Natural killer cell treated with Interleukin-12 subunit alpha and Interleukin-12 subunit beta and Interleukin-15 and Interleukin-18, amount 100 ng/mL, for 72 hours (primary cell): Measurements from ENCODE around the gene KCTD1. TPM values are rescaled to one million over a fixed set of nuclear protein-coding genes. Genes with fewer than 3 reads are reported as not detected.

Source experiments
- ATAC-seq, 2 donors: fragments of 150-1000 bp; cut with Tn5 transposase in 1 of 2; sonication (Bioruptor Pico), chemical (Tn5 transposase) in 1 of 2; 2 replicates each; pipeline ENCODE4 v1.10.0; 2021
- DNase-seq: peaks from one replicate; pipeline ENCODE4 v3.0.0; 2022; ENCODE audit warnings: low spot score
- H3K27ac Mint-ChIP-seq, 2 donors: 1 replicate in 1 of 2; 2 replicates in 1 of 2; pipeline ENCODE4 v1.8.0; 2022; ENCODE audit warnings: mixed read lengths in 2 of 2, mild to moderate bottlenecking in 1 of 2, moderate library complexity in 1 of 2
- H3K27me3 Mint-ChIP-seq, 2 donors: 1 replicate in 1 of 2; 2 replicates in 1 of 2; pipeline ENCODE4 v1.8.0; 2022; ENCODE audit warnings: mixed read lengths in 2 of 2
- H3K36me3 Mint-ChIP-seq: one replicate; pipeline ENCODE4 v1.8.0; 2022; ENCODE audit warnings: mixed read lengths
- H3K4me1 Mint-ChIP-seq, 2 donors: 1 replicate in 1 of 2; 2 replicates in 1 of 2; pipeline ENCODE4 v1.8.0; 2022; ENCODE audit warnings: low read depth in 2 of 2, mixed read lengths in 2 of 2, mild to moderate bottlenecking in 1 of 2
- H3K4me3 Mint-ChIP-seq: one replicate; pipeline ENCODE4 v1.8.0; 2022; ENCODE audit warnings: mixed read lengths
- H3K9me3 Mint-ChIP-seq: 2 replicates; pipeline ENCODE4 v1.8.0; 2022; ENCODE audit warnings: mixed read lengths
- total RNA-seq, 2 donors: library from RNA; stranded (reverse); gene quantifications; one replicate each; pipeline ENCODE4 v1.2.3, GENCODE V29; 2022

Gene KCTD1
- total RNA-seq, 2 donors from 2014 or later, result 4.0 to 4.5 TPM

- no peak for DNase-seq
- no peaks in the 10 kb centered on the region for H3K36me3 Mint-ChIP-seq
- H3K4me1 Mint-ChIP-seq, result no peaks in the 10 kb centered on the region
- no peak for ATAC-seq
- H3K27me3 Mint-ChIP-seq, result no peaks in the 10 kb centered on the region
- H3K9me3 Mint-ChIP-seq, result no peaks in the 10 kb centered on the region
- no peak overlapping the region for H3K27ac Mint-ChIP-seq
- H3K4me3 Mint-ChIP-seq, result no peak overlapping the region
Observed at GRCh38 chr18:26473672-26474071, 74.7 kb downstream of the KCTD1 start.

DNA sequence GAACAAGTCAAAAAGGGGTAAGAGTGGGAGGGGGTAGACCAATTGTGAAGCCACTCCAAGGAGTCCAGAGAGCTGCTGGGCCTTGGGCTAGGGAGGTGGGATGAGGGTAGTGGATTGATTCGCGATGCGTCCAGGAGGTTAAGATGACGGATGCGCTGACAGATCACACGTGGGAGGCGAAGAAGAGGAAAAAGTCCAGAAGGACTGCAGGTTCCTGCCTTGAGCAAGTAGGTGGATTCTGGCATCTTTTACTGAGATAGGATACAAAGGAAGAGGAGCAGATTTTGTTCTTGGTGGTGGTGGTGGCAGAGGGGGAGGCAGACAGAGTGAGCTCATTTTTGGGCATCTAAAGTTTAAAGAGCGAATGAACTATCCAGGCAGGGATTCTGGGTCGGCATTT is 76.5 kb downstream of the KCTD1 start:
- Mint-ChIP-seq H3K9me3 (no peaks in the 10 kb centered on the region), H3K27me3 (no peaks in the 10 kb centered on the region), H3K27ac (no peak overlapping the region), H3K4me1 (no peaks in the 10 kb centered on the region), H3K4me3 (no peak overlapping the region), H3K36me3 (no peaks in the 10 kb centered on the region)
- ATAC-seq (no peak), DNase-seq (no peak)

DNA sequence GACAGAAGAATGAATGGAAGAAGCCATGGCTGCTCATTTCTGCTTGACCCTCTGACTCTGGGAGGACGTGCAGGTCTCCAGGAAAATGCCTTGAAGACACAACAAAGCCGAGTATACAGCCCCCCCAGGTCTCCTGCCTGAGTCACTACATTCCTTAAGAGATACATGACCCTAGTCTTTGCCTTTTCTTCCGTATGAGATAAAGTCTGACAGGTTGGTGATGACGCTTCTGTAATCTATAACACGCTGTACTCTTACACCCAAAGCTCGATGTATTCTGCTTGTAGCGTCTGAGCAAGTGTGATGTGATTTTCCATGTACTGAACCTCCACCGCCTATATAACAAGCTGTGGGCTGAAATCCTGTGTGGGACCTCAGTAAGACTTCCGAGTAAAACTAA is 77.3 kb downstream of the KCTD1 start:
- DNase-seq (no peak), ATAC-seq (no peak)
- Mint-ChIP-seq H3K27me3 (no peaks in the 10 kb centered on the region), H3K4me3 (no peak overlapping the region), H3K36me3 (no peaks in the 10 kb centered on the region), H3K9me3 (no peaks in the 10 kb centered on the region), H3K4me1 (no peaks in the 10 kb centered on the region), H3K27ac (no peak overlapping the region)

DNA sequence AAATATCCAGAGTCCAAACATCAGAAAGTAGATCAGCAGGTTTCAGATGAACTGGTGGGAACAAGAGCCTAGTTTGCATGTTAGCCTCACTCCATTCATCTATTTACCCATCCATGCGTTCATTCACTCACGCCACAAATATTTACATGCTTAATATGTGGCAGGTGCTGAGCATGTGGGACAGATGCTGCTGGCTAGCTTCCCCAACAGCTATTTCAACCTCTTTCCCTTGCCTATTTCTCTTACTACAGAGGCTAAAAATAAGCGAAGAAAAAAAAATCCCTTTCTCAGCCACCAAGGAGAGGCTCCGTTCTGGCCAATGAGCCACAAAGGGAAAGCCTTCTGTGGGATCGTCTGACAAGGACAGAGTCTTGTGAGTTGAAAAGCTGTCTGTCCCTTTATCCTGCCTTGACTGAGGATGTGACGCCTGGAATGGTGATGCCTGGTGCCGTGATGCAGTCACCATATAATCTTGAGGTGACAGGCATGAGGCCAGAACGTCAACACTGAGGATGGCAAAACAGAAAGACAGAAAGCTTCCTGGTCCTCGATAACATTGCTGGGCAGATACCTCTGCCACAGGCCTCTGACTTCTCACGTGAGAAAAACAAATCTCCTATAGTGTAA is 78.2 kb downstream of the KCTD1 start:
- no peak overlapping the region for H3K4me3 Mint-ChIP-seq
- H3K9me3 Mint-ChIP-seq, result no peaks in the 10 kb centered on the region
- H3K27me3 Mint-ChIP-seq, result no peaks in the 10 kb centered on the region
- H3K27ac Mint-ChIP-seq, result no peak overlapping the region
- ATAC-seq, result no peak
- no peaks in the 10 kb centered on the region for H3K4me1 Mint-ChIP-seq
- no peak for DNase-seq
- no peaks in the 10 kb centered on the region for H3K36me3 Mint-ChIP-seq

GRCh38 chr18:26468931-26469340 is 79.4 kb downstream of the KCTD1 start:
- DNase-seq, result no peak
- Mint-ChIP-seq H3K27ac (no peak overlapping the region), H3K4me3 (no peak overlapping the region), H3K36me3 (no peaks in the 10 kb centered on the region), H3K9me3 (no peaks in the 10 kb centered on the region), H3K27me3 (no peaks in the 10 kb centered on the region), H3K4me1 (no peaks in the 10 kb centered on the region)
- ATAC-seq, result no peak

DNA sequence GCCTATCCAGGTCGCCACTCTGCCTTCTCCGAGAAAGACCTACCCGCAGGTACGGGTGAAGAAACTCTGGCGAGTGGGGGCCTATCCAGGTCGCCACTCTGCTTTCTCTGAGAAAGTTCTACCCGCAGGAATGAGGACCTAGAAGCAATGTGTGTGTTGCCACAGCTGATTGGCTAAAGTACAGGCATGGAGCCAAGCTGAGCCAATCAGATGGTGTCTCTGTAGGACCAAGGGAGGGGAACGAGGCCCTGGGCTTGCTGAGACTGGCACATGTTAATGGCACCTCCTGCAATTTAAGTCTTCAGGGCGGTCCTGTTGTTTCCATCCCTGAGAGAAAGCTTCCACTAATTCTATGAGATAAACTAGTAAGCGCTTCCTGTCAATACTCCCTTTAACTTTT is 82.3 kb downstream of the KCTD1 start:
- DNase-seq (no peak), ATAC-seq (no peak)
- no peaks in the 10 kb centered on the region for H3K36me3 Mint-ChIP-seq
- no peak overlapping the region for H3K4me3 Mint-ChIP-seq
- H3K4me1 Mint-ChIP-seq, result no peaks in the 10 kb centered on the region
- no peaks in the 10 kb centered on the region for H3K9me3 Mint-ChIP-seq
- no peaks in the 10 kb centered on the region for H3K27me3 Mint-ChIP-seq
- H3K27ac Mint-ChIP-seq, result no peak overlapping the region

- peaks cover 0 to 2% of the 10 kb centered on the region in 2 donors for H3K4me1 Mint-ChIP-seq
- no peak for DNase-seq
- no peak overlapping the region for H3K4me3 Mint-ChIP-seq
- H3K27me3 Mint-ChIP-seq, result no peaks in the 10 kb centered on the region
- H3K36me3 Mint-ChIP-seq, result no peaks in the 10 kb centered on the region
- no peaks in the 10 kb centered on the region for H3K9me3 Mint-ChIP-seq
- no peak for ATAC-seq
- H3K27ac Mint-ChIP-seq, result no peak overlapping the region
Observed at GRCh38 chr18:26465431-26465830, 82.9 kb downstream of the KCTD1 start.

DNA sequence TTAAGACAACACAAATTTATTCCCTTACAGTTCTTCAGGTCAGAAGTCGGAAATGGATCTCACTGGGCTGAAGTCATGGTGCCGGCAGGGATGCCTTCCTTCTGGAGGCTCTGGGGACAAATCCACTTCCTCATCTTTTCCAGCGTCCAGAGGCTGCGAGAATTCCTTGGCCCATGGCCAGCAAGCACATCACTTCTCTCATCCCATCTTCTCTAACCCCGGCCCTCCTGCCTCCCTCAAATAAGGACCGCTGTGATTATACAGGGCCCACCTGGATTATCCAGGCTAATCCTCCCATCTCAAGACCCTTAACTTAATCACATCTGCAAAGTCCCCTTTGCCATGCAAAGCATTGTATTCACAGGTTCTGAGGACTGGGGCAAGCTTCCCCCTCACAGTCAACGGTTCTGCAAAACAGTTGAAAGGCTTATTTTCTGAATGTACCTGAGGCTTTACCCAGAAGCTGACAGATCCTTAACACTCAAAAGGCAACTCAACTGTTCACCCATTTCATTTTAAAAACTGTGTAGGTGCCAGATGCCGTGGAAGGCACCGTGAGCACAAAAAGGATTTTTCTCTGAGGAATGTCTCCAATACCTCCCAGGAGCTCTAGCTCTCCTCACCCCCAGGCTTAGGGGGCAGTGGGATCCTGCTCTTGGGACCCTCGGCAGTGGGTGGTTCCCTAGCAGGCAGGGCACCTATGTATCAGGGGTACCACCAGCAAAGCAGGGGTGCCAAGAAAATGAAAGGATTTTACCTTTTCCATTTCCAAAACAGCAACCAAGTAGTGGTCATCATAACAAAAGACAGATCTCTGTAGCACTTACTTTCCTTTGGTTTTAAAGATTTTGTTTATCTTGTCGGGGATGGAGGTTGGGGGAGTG is 84.0 kb downstream of the KCTD1 start:
- ATAC-seq, result no peak
- H3K27ac Mint-ChIP-seq, result no peak overlapping the region
- H3K36me3 Mint-ChIP-seq, result no peaks in the 10 kb centered on the region
- no peaks in the 10 kb centered on the region for H3K9me3 Mint-ChIP-seq
- no peak overlapping the region for H3K4me3 Mint-ChIP-seq
- no peaks in the 10 kb centered on the region for H3K27me3 Mint-ChIP-seq
- no peak for DNase-seq
- peaks cover under 1 to 2% of the 10 kb centered on the region in 2 donors for H3K4me1 Mint-ChIP-seq

DNA sequence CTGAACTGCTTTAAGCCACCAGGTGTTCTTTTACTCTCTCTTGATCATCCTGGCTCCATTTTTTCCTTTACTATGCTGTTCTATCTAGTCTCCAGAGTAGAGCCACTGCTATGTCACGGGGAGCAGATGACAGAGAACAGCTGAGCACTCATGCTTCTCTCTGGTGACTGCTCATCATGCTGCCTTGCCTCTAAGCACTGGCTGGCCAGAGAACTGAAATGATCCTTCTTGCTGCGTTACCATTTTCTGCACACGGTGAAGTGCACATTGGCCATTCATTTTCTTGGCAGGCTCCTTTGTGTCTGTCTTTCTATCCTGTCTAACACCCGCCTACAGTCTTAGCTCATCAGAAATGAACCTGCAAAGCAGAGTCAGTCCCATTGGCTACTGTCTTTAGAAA is 86.0 kb downstream of the KCTD1 start:
- H3K4me3 Mint-ChIP-seq, result no peak overlapping the region

GRCh38 chr18:26461405-26461804 is 86.9 kb downstream of the KCTD1 start:
- no peaks in the 10 kb centered on the region for H3K36me3 Mint-ChIP-seq
- DNase-seq (no peak), ATAC-seq (no peak)
- no peaks in the 10 kb centered on the region for H3K9me3 Mint-ChIP-seq
- no peak overlapping the region for H3K4me3 Mint-ChIP-seq
- H3K4me1 Mint-ChIP-seq, result peaks cover 11 to 13% of the 10 kb centered on the region in 2 donors
- no peaks in the 10 kb centered on the region for H3K27me3 Mint-ChIP-seq
- H3K27ac Mint-ChIP-seq, result no peak overlapping the region

More for the DNA sequence above, 86.0 kb downstream of the KCTD1 start:
- no peak overlapping the region for H3K27ac Mint-ChIP-seq
- DNase-seq (no peak), ATAC-seq (no peak)
- H3K9me3 Mint-ChIP-seq, result no peaks in the 10 kb centered on the region
- peaks cover 11 to 13% of the 10 kb centered on the region in 2 donors for H3K4me1 Mint-ChIP-seq
- no peaks in the 10 kb centered on the region for H3K36me3 Mint-ChIP-seq
- no peaks in the 10 kb centered on the region for H3K27me3 Mint-ChIP-seq

- DNase-seq, result no peak
- no peak overlapping the region for H3K4me3 Mint-ChIP-seq
- no peaks in the 10 kb centered on the region for H3K36me3 Mint-ChIP-seq
- peaks cover 11 to 13% of the 10 kb centered on the region in 2 donors for H3K4me1 Mint-ChIP-seq
- no peaks in the 10 kb centered on the region for H3K9me3 Mint-ChIP-seq
- ATAC-seq, result no peak
- H3K27ac Mint-ChIP-seq, result peak overlapping the region in 1 of 2 donors; percentile 17
- no peaks in the 10 kb centered on the region for H3K27me3 Mint-ChIP-seq
Observed at GRCh38 chr18:26460449-26461091, 87.8 kb downstream of the KCTD1 start.

GRCh38 chr18:26459884-26460283 is 88.5 kb downstream of the KCTD1 start:
- no peaks in the 10 kb centered on the region for H3K27me3 Mint-ChIP-seq
- H3K27ac Mint-ChIP-seq, result no peak overlapping the region
- ATAC-seq, result no peak
- no peak overlapping the region for H3K4me3 Mint-ChIP-seq
- H3K36me3 Mint-ChIP-seq, result no peaks in the 10 kb centered on the region
- no peak for DNase-seq
- H3K9me3 Mint-ChIP-seq, result no peaks in the 10 kb centered on the region
- peaks cover 11 to 13% of the 10 kb centered on the region in 2 donors for H3K4me1 Mint-ChIP-seq

- peak overlapping the region; percentile 54 for H3K4me3 Mint-ChIP-seq
- peaks cover 11 to 13% of the 10 kb centered on the region in 2 donors for H3K4me1 Mint-ChIP-seq
- no peaks in the 10 kb centered on the region for H3K9me3 Mint-ChIP-seq
- no peaks in the 10 kb centered on the region for H3K27me3 Mint-ChIP-seq
- H3K36me3 Mint-ChIP-seq, result no peaks in the 10 kb centered on the region
- peak overlapping the region; percentile 6 to 33 for H3K27ac Mint-ChIP-seq
- ATAC-seq, result no peak
- no peak for DNase-seq
Observed at GRCh38 chr18:26459340-26459739, 89.0 kb downstream of the KCTD1 start.
